MCF 10A (cell line): ENCODE data around the gene GPR119. TPM values are rescaled to one million over a fixed set of nuclear protein-coding genes. Genes with fewer than 3 reads are reported as not detected.
A peak's percentile ranks its signal among the peaks of the same experiment; 100 is the strongest.

ENCODE experiments used
- BruUV-seq: library from RNA; stranded (reverse); fragments of 400-500 nt; replicated peaks from 2 replicates; lab custom pipeline; 2021; lab: Mats Ljungman, UMichigan
- CTCF ChIA-PET: fragments of 300-600 bp; sonication (Branson Sonifier 250); formaldehyde crosslinking; extraction: SDS; loops from one replicate; lab custom pipeline; 2021; ENCODE audit warnings: antibody characterized with exemption, inconsistent platforms; lab: Yijun Ruan, JAX
- POLR2A ChIA-PET: fragments of 300-600, 350-650 bp; sonication (Branson Sonifier 250); formaldehyde crosslinking; extraction: SDS; loops from one replicate; lab custom pipeline; 2020; ENCODE audit warnings: antibody characterized with exemption, inconsistent platforms; lab: Yijun Ruan, JAX
- DNase-seq: peaks from one replicate; pipeline ENCODE4 v3.0.0-alpha.2; 2018; ENCODE audit not compliant: unreplicated experiment
- H3K27ac Mint-ChIP-seq: one replicate; pipeline ENCODE4 v1.8.0; 2022; ENCODE audit warnings: mild to moderate bottlenecking, low read depth, mixed read lengths; ENCODE audit not compliant: unreplicated experiment
- H3K27me3 Mint-ChIP-seq: one replicate; pipeline ENCODE4 v1.8.0; 2022; ENCODE audit warnings: mixed read lengths; ENCODE audit not compliant: insufficient read depth, unreplicated experiment
- H3K36me3 Mint-ChIP-seq: one replicate; pipeline ENCODE4 v1.8.0; 2022; ENCODE audit warnings: mild to moderate bottlenecking, moderate library complexity, mixed read lengths; ENCODE audit not compliant: insufficient read depth, unreplicated experiment
- H3K4me1 Mint-ChIP-seq: one replicate; pipeline ENCODE4 v1.8.0; 2022; ENCODE audit warnings: mixed read lengths; ENCODE audit not compliant: insufficient read depth, unreplicated experiment
- H3K4me3 Mint-ChIP-seq: one replicate; pipeline ENCODE4 v1.8.0; 2022; ENCODE audit warnings: mild to moderate bottlenecking, moderate library complexity, mixed read lengths; ENCODE audit not compliant: unreplicated experiment
- H3K9me3 Mint-ChIP-seq: one replicate; pipeline ENCODE4 v1.8.0; 2022; ENCODE audit warnings: mixed read lengths; ENCODE audit not compliant: unreplicated experiment
- intact Hi-C: fragments of 100-400 bp; cut with micrococcal nuclease; formaldehyde crosslinking; loops from 2 replicates; pipeline ENCODE4 v1.14.1; 2022
- total RNA-seq: library from RNA; stranded (reverse); gene quantifications from 2 replicates; pipeline ENCODE4 v1.2.3, GENCODE V29; 2022
- TF ChIP-seq, protein P1 (sequence below): fragments of 200-600 bp; IDR thresholded peaks from one replicate; pipeline ENCODE4 v1.8.0; 2022; ENCODE audit warnings: antibody characterized with exemption, mild to moderate bottlenecking; ENCODE audit not compliant: unreplicated experiment

GPR119 gene
- total RNA-seq, 1 experiment from 2014 or later: not detected

DNA sequence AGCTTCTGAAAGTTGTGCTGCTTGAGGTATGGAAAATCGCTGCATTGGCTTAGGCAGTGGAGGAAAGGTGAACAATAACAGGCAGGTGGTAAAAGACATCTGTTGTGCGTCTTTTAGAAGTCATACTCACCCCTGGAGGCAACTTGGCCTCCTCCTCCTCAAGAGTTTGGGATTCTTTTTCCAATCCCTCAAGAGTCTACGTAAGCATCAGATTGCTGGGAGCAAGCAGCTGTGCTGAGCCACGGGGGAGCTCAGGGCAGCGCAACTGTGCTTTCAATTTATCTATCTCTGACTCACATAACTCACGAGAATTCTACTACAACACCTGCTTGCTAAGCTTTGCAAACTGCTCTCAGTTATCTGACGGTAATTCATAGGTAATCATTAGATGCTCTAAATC lies 9.9 kb upstream of the GPR119 start:
- no peak for DNase-seq
- Mint-ChIP-seq H3K4me1 (no peaks in the 10 kb centered on the region), H3K36me3 (no peaks in the 10 kb centered on the region), H3K9me3 (no peaks in the 10 kb centered on the region), H3K4me3 (no peak overlapping the region), H3K27me3 (peaks cover 61% of the 10 kb centered on the region), H3K27ac (no peak overlapping the region)
- BruUV-seq: no TSS peak
- TF ChIP-seq, protein P1, sequence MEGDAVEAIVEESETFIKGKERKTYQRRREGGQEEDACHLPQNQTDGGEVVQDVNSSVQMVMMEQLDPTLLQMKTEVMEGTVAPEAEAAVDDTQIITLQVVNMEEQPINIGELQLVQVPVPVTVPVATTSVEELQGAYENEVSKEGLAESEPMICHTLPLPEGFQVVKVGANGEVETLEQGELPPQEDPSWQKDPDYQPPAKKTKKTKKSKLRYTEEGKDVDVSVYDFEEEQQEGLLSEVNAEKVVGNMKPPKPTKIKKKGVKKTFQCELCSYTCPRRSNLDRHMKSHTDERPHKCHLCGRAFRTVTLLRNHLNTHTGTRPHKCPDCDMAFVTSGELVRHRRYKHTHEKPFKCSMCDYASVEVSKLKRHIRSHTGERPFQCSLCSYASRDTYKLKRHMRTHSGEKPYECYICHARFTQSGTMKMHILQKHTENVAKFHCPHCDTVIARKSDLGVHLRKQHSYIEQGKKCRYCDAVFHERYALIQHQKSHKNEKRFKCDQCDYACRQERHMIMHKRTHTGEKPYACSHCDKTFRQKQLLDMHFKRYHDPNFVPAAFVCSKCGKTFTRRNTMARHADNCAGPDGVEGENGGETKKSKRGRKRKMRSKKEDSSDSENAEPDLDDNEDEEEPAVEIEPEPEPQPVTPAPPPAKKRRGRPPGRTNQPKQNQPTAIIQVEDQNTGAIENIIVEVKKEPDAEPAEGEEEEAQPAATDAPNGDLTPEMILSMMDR: no peak
- ChIA-PET CTCF (interaction anchor here (0.6 to 5.4 kb wide), 5 partner anchors 12 to 1458 kb away, joined by 3 to 126 read pairs (median 3); no protein-coding TSS in a partner anchor), POLR2A (interaction anchor here (0.6 kb wide), 1 partner anchor 144 kb away, joined by 3 read pairs; no protein-coding TSS in a partner anchor)
- intact Hi-C loops: no loop called here

GRCh38 chrX:130393451-130394074 lies 8.1 kb upstream of the GPR119 start:
- Mint-ChIP-seq H3K9me3 (no peaks in the 10 kb centered on the region), H3K27me3 (peaks cover 45% of the 10 kb centered on the region), H3K36me3 (no peaks in the 10 kb centered on the region), H3K4me1 (no peaks in the 10 kb centered on the region), H3K27ac (no peak overlapping the region), H3K4me3 (no peak overlapping the region)
- DNase-seq: peak; percentile 63
- intact Hi-C loops: loop anchor here (1.0 kb wide), 1 partner anchor 524 kb away; no protein-coding TSS in a partner anchor
- CTCF ChIA-PET: interaction anchor here (0.6 to 5.4 kb wide), 21 partner anchors 9 to 836 kb away, joined by 3 to 126 read pairs (median 4); partner anchors contain the start of gene GPR119
- BruUV-seq: no TSS peak
- POLR2A ChIA-PET: interaction anchor here (0.5 kb wide), 1 partner anchor 291 kb away, joined by 3 read pairs; no protein-coding TSS in a partner anchor
- TF ChIP-seq, protein P1: peak; percentile 82

- no peak overlapping the region for H3K4me3 Mint-ChIP-seq
- no TSS peak for BruUV-seq
- POLR2A ChIA-PET: interaction anchor here (0.8 kb wide), 1 partner anchor 15 kb away, joined by 3 read pairs; no protein-coding TSS in a partner anchor
- H3K36me3 Mint-ChIP-seq: no peaks in the 10 kb centered on the region
- H3K4me1 Mint-ChIP-seq: no peaks in the 10 kb centered on the region
- H3K27ac Mint-ChIP-seq: no peak overlapping the region
- TF ChIP-seq, protein P1: no peak
- CTCF ChIA-PET: interaction anchor here (0.6 to 0.9 kb wide), 2 partner anchors 156 to 750 kb away, joined by 3 read pairs; no protein-coding TSS in a partner anchor
- DNase-seq: no peak
- intact Hi-C loops: no loop called here
- H3K9me3 Mint-ChIP-seq: no peaks in the 10 kb centered on the region
- peaks cover 47% of the 10 kb centered on the region for H3K27me3 Mint-ChIP-seq
These were observed 934 bp upstream of the GPR119 start for GRCh38 chrX:130386408-130386808.

GRCh38 chrX:130378024-130378669 lies 7.3 kb downstream of the GPR119 start:
- H3K27me3 Mint-ChIP-seq: peaks cover 26% of the 10 kb centered on the region
- H3K4me3 Mint-ChIP-seq: no peak overlapping the region
- CTCF ChIA-PET: no interaction called here
- no peaks in the 10 kb centered on the region for H3K9me3 Mint-ChIP-seq
- intact Hi-C loops: no loop called here
- BruUV-seq: no TSS peak
- DNase-seq: no peak
- peaks cover 5% of the 10 kb centered on the region for H3K36me3 Mint-ChIP-seq
- TF ChIP-seq, protein P1: no peak
- POLR2A ChIA-PET: no interaction called here
- no peaks in the 10 kb centered on the region for H3K4me1 Mint-ChIP-seq
- no peak overlapping the region for H3K27ac Mint-ChIP-seq
